HCT116 (cell line): ENCODE data around the gene IP6K3. TPM values are rescaled to one million over a fixed set of nuclear protein-coding genes. Genes with fewer than 3 reads are reported as not detected.

Experiments
- ATAC-seq: fragments of 200-7000 bp; cut with Tn5 transposase; 2 replicates; pipeline ENCODE4 v1.9.1; 2020; ENCODE audit warnings: mild to moderate bottlenecking, moderate library complexity
- BruUV-seq: library from RNA; stranded (reverse); fragments of 400-500 nt; replicated peaks from 2 replicates; lab custom pipeline; 2021; lab: Mats Ljungman, UMichigan
- CTCF ChIA-PET: fragments of 300-600 bp; sonication (Branson Sonifier 250); formaldehyde crosslinking; loops from one replicate; lab custom pipeline; 2021; ENCODE audit warnings: antibody characterized with exemption; lab: Charles Lee
- POLR2A ChIA-PET: fragments of 300-600, 350-600 bp; sonication (Branson Sonifier 250); formaldehyde crosslinking; loops from one replicate; lab custom pipeline; 2021; ENCODE audit warnings: antibody characterized with exemption; lab: Charles Lee
- RAD21 ChIA-PET, 2 experiments: fragments of 300-600 bp; sonication (Branson Sonifier 250); formaldehyde crosslinking; loops; one replicate each; lab custom pipeline; 2023; ENCODE audit warnings: low total read pairs in 2 of 2; ENCODE audit not compliant: uncharacterized antibody in 2 of 2, unreplicated experiment in 2 of 2, low non-redundant PET in 1 of 2; lab: Charles Lee
- DNase-seq: peaks from one replicate; pipeline ENCODE4 v3.0.0-alpha.2; 2010; ENCODE audit warnings: low read depth, low spot score
- H2AFZ ChIP-seq: fragments of 200-600 bp; shearing (Covaris generic), sonication (generic); 2 replicates; pipeline ENCODE4 v1.6.1; 2017; ENCODE audit warnings: low read depth, mixed run types, mixed read lengths, antibody characterized with exemption, low read length; ENCODE audit not compliant: poor library complexity, severe bottlenecking
- H3K27ac ChIP-seq: 2 replicates; pipeline ENCODE4 v1.5.1; 2012; ENCODE audit warnings: low read depth, low read length
- H3K27me3 ChIP-seq: fragments of 200-600 bp; sonication (generic); 2 replicates; pipeline ENCODE4 v1.6.1; 2016; ENCODE audit warnings: mixed run types, low read length, mixed read lengths; ENCODE audit not compliant: insufficient read depth
- H3K36me3 ChIP-seq, 2 experiments: fragments of 200-500 bp in 1 of 2; fragments of 200-600 bp in 1 of 2; sonication (Bioruptor generic) in 1 of 2; sonication (generic) in 1 of 2; 2 replicates each; pipeline versions ENCODE4 v1.5.1 to v1.6.1; 2014 to 2016; ENCODE audit warnings: low read length in 2 of 2, inconsistent platforms in 1 of 2, mixed read lengths in 1 of 2, mixed run types in 1 of 2; ENCODE audit not compliant: insufficient read depth in 2 of 2, control insufficient read depth in 1 of 2
- H3K4me1 ChIP-seq, 2 experiments: fragments of 200-600 bp in 1 of 2; sonication (generic) in 1 of 2; 2 replicates each; pipeline versions ENCODE4 v1.5.1 to v1.6.1; 2012 to 2017; ENCODE audit warnings: low read length in 2 of 2, inconsistent platforms in 1 of 2, mild to moderate bottlenecking in 1 of 2, mixed read lengths in 1 of 2, mixed run types in 1 of 2, moderate library complexity in 1 of 2; ENCODE audit not compliant: insufficient read depth in 2 of 2, control insufficient read depth in 1 of 2
- H3K4me2 ChIP-seq: fragments of 200-600 bp; sonication (generic); 2 replicates; pipeline ENCODE4 v1.6.1; 2017; ENCODE audit warnings: mixed run types, low read length, mixed read lengths
- H3K4me3 ChIP-seq, 2 experiments: fragments of 200-600 bp in 1 of 2; sonication (generic) in 1 of 2; replicated peaks in 1 of 2; 2 replicates each; pipeline ENCODE4 v1.5.1; 2011 to 2016; ENCODE audit warnings: low read length in 2 of 2, control low read depth in 1 of 2, low read depth in 1 of 2, mild to moderate bottlenecking in 1 of 2, mixed read lengths in 1 of 2, mixed run types in 1 of 2
- H3K79me2 ChIP-seq: fragments of 200-600 bp; sonication (generic); 2 replicates; pipeline ENCODE4 v1.6.1; 2017; ENCODE audit warnings: mild to moderate bottlenecking, mixed run types, low read length, moderate library complexity, mixed read lengths; ENCODE audit not compliant: insufficient read depth
- H3K9ac ChIP-seq: fragments of 200-600 bp; sonication (generic); 2 replicates; pipeline ENCODE4 v1.6.1; 2016; ENCODE audit warnings: low read length, mixed read lengths
- H3K9me2 ChIP-seq: fragments of 200-600 bp; sonication (generic), shearing (Covaris generic); 2 replicates; pipeline ENCODE4 v1.6.1; 2017; ENCODE audit warnings: mixed run types, mild to moderate bottlenecking, moderate library complexity; ENCODE audit not compliant: insufficient read depth
- H3K9me3 ChIP-seq, 2 experiments: fragments of 200-500 bp in 1 of 2; fragments of 200-600 bp in 1 of 2; sonication (Bioruptor generic) in 1 of 2; sonication (generic) in 1 of 2; 2 replicates each; pipeline ENCODE4 v1.6.1; 2014 to 2017; ENCODE audit warnings: low read length in 2 of 2, mixed read lengths in 2 of 2, inconsistent platforms in 1 of 2, low read depth in 1 of 2, mild to moderate bottlenecking in 1 of 2, mixed run types in 1 of 2, moderate library complexity in 1 of 2; ENCODE audit not compliant: control insufficient read depth in 1 of 2, insufficient read depth in 1 of 2
- H4K20me1 ChIP-seq: fragments of 200-600 bp; sonication (generic), shearing (Covaris generic); 2 replicates; pipeline ENCODE4 v1.6.1; 2017; ENCODE audit warnings: mixed run types, mild to moderate bottlenecking, moderate library complexity; ENCODE audit not compliant: insufficient read depth
- POLR2A ChIP-seq: IDR thresholded peaks from 2 replicates; pipeline ENCODE4 v1.7.0; 2011; ENCODE audit warnings: borderline replicate concordance; ENCODE audit not compliant: insufficient read depth, insufficient read length; ENCODE audit errors: extremely low read depth
- SIN3A ChIP-seq: IDR thresholded peaks from 2 replicates; pipeline ENCODE4 v1.6.1; 2012; ENCODE audit warnings: low read depth
- SRF ChIP-seq: IDR thresholded peaks from 2 replicates; pipeline ENCODE4 v1.6.1; 2012; ENCODE audit warnings: low read depth
- ZBTB33 ChIP-seq: IDR thresholded peaks from 2 replicates; pipeline ENCODE4 v1.6.1; 2011; ENCODE audit warnings: mild to moderate bottlenecking, low read length, moderate library complexity; ENCODE audit not compliant: insufficient replicate concordance; ENCODE audit errors: extremely low read depth
- intact Hi-C: fragments of 100-400 bp; cut with micrococcal nuclease; formaldehyde crosslinking; loops from 2 replicates; pipeline ENCODE4 v1.10.0; 2022
- total RNA-seq: library from RNA; stranded (reverse); gene quantifications from one replicate; pipeline ENCODE4 v1.2.1, GENCODE V29; 2021; ENCODE audit not compliant: unreplicated experiment

IP6K3 gene
- total RNA-seq, 1 experiment from 2014 or later, result not detected

- TF ChIP-seq ZBTB33, result no peak
- no peak for TF ChIP-seq SRF
- TF ChIP-seq, all 23 proteins: peak for 6
These were observed 41.4 kb upstream of the IP6K3 start (continued) for GRCh38 chr6:33787954-33788693.

GRCh38 chr6:33787346-33787953, 40.7 kb upstream of the IP6K3 start:
- peak overlapping the region; percentile 72 for H3K4me2 ChIP-seq
- POLR2A ChIA-PET, result interaction anchor here (0.6 kb wide), 1 partner anchor 255 kb away, joined by 3 read pairs; no protein-coding TSS in a partner anchor
- CTCF ChIA-PET, result interaction anchor here (1.1 to 1.7 kb wide), 2 partner anchors 18 to 240 kb away, joined by 3 read pairs; no protein-coding TSS in a partner anchor
- TSS peak; percentile 65 for BruUV-seq
- no peak for ATAC-seq
- H3K27me3 ChIP-seq, result no peaks in the 10 kb centered on the region
- RAD21 ChIA-PET, result no interaction called here
- no peaks in the 10 kb centered on the region for H3K9me3 ChIP-seq
- H3K27ac ChIP-seq, result peak overlapping the region; percentile 91
- intact Hi-C loops, result no loop called here
- H4K20me1 ChIP-seq, result no peaks in the 10 kb centered on the region
- peak overlapping the region; percentile 56 to 86 for H3K4me3 ChIP-seq
- peaks cover 11 to 29% of the 10 kb centered on the region in 2 experiments for H3K4me1 ChIP-seq
- peaks cover 3 to 12% of the 10 kb centered on the region in 2 experiments; a peak in 2 of 4 replicates for H3K36me3 ChIP-seq
- peaks cover 5% of the 10 kb centered on the region; the same call in 1 of the 2 replicates for H3K9me2 ChIP-seq
- TF ChIP-seq SIN3A (0 out of 2 replicates have a peak, but pooled peaks have one; percentile 4), POLR2A (no peak)
- no peak for DNase-seq
- no peak overlapping the region for H2AFZ ChIP-seq
- peaks cover 27% of the 10 kb centered on the region for H3K79me2 ChIP-seq
- H3K9ac ChIP-seq, result peak overlapping the region; percentile 84
